ENCODE data around the gene BCL6. TPM values are rescaled to one million over a fixed set of nuclear protein-coding genes. Genes with fewer than 3 reads are reported as not detected.

Gene BCL6
- total and polyA plus RNA-seq, 4 donors = 7.8 to 71.8 (median 13.3) TPM

DNA sequence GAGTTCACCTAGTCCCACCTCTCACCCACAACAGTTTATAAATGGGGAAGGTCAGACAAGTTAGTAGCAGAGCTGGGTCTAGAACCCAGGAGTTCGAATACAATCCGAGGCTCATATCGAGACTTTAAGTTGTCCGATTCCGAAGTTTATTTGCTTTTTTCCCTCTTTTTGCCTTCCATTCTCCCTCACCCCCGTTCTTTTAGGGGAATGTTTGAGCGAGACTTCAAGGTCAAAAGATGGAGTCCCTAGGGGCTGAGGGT lies 7.3 kb downstream of the BCL6 start:
- H3K9ac ChIP-seq (ENCODE audit: low read depth in 1 of 2, low read length in 2 of 2) = peak overlapping the region; percentile 88 to 97
- WGBS = 0% methylated on average over 7 of the region's 7 CpGs
- H3K36me3 ChIP-seq (ENCODE audit: control insufficient read depth in 4 of 4, insufficient read depth in 3 of 4, low read depth in 1 of 4, low read length in 3 of 4) = peaks cover 0 to 12% (median 10%) of the 10 kb centered on the region in 4 donors
- DNase-seq (ENCODE audit: low spot score) = no peak
- TF ChIP-seq HNF4G (IDR thresholded peaks at IDR 0.05) = no peak
- TF ChIP-seq, protein P1, sequence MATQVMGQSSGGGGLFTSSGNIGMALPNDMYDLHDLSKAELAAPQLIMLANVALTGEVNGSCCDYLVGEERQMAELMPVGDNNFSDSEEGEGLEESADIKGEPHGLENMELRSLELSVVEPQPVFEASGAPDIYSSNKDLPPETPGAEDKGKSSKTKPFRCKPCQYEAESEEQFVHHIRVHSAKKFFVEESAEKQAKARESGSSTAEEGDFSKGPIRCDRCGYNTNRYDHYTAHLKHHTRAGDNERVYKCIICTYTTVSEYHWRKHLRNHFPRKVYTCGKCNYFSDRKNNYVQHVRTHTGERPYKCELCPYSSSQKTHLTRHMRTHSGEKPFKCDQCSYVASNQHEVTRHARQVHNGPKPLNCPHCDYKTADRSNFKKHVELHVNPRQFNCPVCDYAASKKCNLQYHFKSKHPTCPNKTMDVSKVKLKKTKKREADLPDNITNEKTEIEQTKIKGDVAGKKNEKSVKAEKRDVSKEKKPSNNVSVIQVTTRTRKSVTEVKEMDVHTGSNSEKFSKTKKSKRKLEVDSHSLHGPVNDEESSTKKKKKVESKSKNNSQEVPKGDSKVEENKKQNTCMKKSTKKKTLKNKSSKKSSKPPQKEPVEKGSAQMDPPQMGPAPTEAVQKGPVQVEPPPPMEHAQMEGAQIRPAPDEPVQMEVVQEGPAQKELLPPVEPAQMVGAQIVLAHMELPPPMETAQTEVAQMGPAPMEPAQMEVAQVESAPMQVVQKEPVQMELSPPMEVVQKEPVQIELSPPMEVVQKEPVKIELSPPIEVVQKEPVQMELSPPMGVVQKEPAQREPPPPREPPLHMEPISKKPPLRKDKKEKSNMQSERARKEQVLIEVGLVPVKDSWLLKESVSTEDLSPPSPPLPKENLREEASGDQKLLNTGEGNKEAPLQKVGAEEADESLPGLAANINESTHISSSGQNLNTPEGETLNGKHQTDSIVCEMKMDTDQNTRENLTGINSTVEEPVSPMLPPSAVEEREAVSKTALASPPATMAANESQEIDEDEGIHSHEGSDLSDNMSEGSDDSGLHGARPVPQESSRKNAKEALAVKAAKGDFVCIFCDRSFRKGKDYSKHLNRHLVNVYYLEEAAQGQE (IDR thresholded peaks at IDR 0.05) = peak; percentile 43
- no peak for TF ChIP-seq TAF1 (conservative IDR thresholded peaks at IDR 0.05)
- no peak for TF ChIP-seq JUND (IDR thresholded peaks at IDR 0.05)
- peak in 1 of 2 donors; percentile 75 for TF ChIP-seq RXRA (IDR thresholded peaks at IDR 0.05)
- peak overlapping the region; percentile 71 to 97 (median 80) for H3K4me3 ChIP-seq (ENCODE audit: low read depth in 1 of 3, low read length in 3 of 3)
- H3K27me3 ChIP-seq (ENCODE audit: control insufficient read depth in 4 of 4, insufficient read depth in 4 of 4, low read length in 3 of 4) = no peaks in the 10 kb centered on the region
- H3K9me3 ChIP-seq (ENCODE audit: control insufficient read depth in 4 of 4, low read length in 3 of 4) = no peaks in the 10 kb centered on the region
- H3K27ac ChIP-seq (ENCODE audit: low read depth in 1 of 2, low read length in 2 of 2) = peak overlapping the region; percentile 100
- H3K4me1 ChIP-seq (ENCODE audit: control insufficient read depth in 4 of 4, insufficient read depth in 4 of 4, low read length in 3 of 4) = peaks cover 0 to 66% (median 22%) of the 10 kb centered on the region in 4 donors

DNA sequence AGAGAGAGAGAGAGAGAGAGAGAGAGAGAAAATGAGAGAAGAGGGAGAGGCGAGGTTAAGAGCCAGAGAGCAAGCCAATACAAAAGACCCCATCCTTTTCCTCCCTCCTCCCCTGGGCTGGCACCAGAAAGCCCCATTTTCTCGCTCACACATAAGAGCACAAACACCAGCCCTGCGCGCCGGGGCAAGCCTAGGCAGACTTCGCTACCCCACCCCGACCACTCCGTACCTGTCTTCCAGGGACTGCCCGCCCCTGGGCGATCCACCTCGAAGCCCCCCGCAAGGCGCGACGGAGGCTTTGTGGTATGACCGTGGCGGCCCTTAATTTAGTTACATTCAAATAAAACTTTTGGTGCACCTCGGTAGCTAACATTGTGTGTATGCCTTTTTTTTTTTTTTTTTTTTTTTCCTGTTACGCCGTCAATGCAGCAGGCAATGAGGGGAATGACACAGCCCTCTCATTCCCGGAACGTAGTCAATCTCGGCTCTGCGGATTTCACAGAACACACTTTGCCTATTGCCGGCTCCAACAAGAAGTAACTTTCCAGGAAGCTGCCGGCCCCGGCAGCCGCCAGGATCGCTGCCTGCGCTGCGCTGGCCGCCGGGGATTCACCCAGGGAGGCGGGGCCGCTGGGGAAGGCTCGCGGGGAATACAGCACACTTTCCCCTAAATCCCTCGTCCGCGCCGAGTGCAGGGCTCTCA lies 7.7 kb downstream of the BCL6 start:
- DNase-seq (ENCODE audit: low spot score) = peak; percentile 56
- H3K4me3 ChIP-seq (ENCODE audit: low read depth in 1 of 3, low read length in 3 of 3) = peak overlapping the region; percentile 71 to 97 (median 80)
- H3K9ac ChIP-seq (ENCODE audit: low read depth in 1 of 2, low read length in 2 of 2) = peak overlapping the region; percentile 88 to 97
- H3K27ac ChIP-seq (ENCODE audit: low read depth in 1 of 2, low read length in 2 of 2) = peak overlapping the region; percentile 100
- peaks cover 0 to 17% (median 15%) of the 10 kb centered on the region in 4 donors for H3K36me3 ChIP-seq (ENCODE audit: control insufficient read depth in 4 of 4, insufficient read depth in 3 of 4, low read depth in 1 of 4, low read length in 3 of 4)
- no peaks in the 10 kb centered on the region for H3K9me3 ChIP-seq (ENCODE audit: control insufficient read depth in 4 of 4, low read length in 3 of 4)
- H3K27me3 ChIP-seq (ENCODE audit: control insufficient read depth in 4 of 4, insufficient read depth in 4 of 4, low read length in 3 of 4) = no peaks in the 10 kb centered on the region
- H3K4me1 ChIP-seq (ENCODE audit: control insufficient read depth in 4 of 4, insufficient read depth in 4 of 4, low read length in 3 of 4) = peaks cover 0 to 65% (median 22%) of the 10 kb centered on the region in 4 donors
- 1% methylated on average over 41 of the region's 41 CpGs for WGBS
- peak; percentile 38 for TF ChIP-seq TAF1 (conservative IDR thresholded peaks at IDR 0.05)
- TF ChIP-seq RAD21 (IDR thresholded peaks at IDR 0.05) = peak in 1 of 2 donors; percentile 30
- peak; percentile 69 for TF ChIP-seq SP1 (IDR thresholded peaks at IDR 0.05)
- peak in 1 of 2 donors; percentile 85 for TF ChIP-seq RXRA (IDR thresholded peaks at IDR 0.05)
- TF ChIP-seq, protein P2, sequence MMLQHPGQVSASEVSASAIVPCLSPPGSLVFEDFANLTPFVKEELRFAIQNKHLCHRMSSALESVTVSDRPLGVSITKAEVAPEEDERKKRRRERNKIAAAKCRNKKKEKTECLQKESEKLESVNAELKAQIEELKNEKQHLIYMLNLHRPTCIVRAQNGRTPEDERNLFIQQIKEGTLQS (IDR thresholded peaks at IDR 0.05) = peak; percentile 7
- TF ChIP-seq, protein P3, sequence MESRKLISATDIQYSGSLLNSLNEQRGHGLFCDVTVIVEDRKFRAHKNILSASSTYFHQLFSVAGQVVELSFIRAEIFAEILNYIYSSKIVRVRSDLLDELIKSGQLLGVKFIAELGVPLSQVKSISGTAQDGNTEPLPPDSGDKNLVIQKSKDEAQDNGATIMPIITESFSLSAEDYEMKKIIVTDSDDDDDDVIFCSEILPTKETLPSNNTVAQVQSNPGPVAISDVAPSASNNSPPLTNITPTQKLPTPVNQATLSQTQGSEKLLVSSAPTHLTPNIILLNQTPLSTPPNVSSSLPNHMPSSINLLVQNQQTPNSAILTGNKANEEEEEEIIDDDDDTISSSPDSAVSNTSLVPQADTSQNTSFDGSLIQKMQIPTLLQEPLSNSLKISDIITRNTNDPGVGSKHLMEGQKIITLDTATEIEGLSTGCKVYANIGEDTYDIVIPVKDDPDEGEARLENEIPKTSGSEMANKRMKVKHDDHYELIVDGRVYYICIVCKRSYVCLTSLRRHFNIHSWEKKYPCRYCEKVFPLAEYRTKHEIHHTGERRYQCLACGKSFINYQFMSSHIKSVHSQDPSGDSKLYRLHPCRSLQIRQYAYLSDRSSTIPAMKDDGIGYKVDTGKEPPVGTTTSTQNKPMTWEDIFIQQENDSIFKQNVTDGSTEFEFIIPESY (IDR thresholded peaks at IDR 0.05) = no peak
- TF ChIP-seq FOXA1 (IDR thresholded peaks at IDR 0.05) = no peak
- TF ChIP-seq, protein P4, sequence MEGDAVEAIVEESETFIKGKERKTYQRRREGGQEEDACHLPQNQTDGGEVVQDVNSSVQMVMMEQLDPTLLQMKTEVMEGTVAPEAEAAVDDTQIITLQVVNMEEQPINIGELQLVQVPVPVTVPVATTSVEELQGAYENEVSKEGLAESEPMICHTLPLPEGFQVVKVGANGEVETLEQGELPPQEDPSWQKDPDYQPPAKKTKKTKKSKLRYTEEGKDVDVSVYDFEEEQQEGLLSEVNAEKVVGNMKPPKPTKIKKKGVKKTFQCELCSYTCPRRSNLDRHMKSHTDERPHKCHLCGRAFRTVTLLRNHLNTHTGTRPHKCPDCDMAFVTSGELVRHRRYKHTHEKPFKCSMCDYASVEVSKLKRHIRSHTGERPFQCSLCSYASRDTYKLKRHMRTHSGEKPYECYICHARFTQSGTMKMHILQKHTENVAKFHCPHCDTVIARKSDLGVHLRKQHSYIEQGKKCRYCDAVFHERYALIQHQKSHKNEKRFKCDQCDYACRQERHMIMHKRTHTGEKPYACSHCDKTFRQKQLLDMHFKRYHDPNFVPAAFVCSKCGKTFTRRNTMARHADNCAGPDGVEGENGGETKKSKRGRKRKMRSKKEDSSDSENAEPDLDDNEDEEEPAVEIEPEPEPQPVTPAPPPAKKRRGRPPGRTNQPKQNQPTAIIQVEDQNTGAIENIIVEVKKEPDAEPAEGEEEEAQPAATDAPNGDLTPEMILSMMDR (IDR thresholded peaks at IDR 0.05; ENCODE audit: low read depth, low read length, missing input control) = peak; percentile 12

All from liver (tissue), 9 donors.